ENCODE measurements around the gene CCDC8. TPM values are rescaled to one million over a fixed set of nuclear protein-coding genes. Genes with fewer than 3 reads are reported as not detected.

Gene CCDC8
- total RNA-seq, 4 donors from 2014 or later: 4.3 to 10.1 (median 7.6) TPM

GRCh38 chr19:46410205-46411087 is 2.9 kb downstream of the CCDC8 start:
- Histone ChIP-seq H3K27ac (peak overlapping the region in 1 of 4 donors; percentile 78), H3K4me3 (peak overlapping the region in 1 of 2 donors; percentile 57), H3K27me3 (peaks cover 94% of the 10 kb centered on the region), H3K9me3 (no peaks in the 10 kb centered on the region), H3K4me1 (peaks cover 0 to 67% (median 14%) of the 10 kb centered on the region in 3 donors), H3K36me3 (no peaks in the 10 kb centered on the region)
- whole genome bisulfite sequencing, 2 donors (ENCODE audit: low coverage in 1 of 2): 65 to 71% methylated on average over 7 to 9 of the region's 13 CpGs
- no peak for ATAC-seq
- TF ChIP-seq POLR2AphosphoS5 (IDR thresholded peaks at IDR 0.05) (no peak), EP300 (IDR thresholded peaks at IDR 0.05) (no peak), CTCF (IDR thresholded peaks at IDR 0.05) (no peak), POLR2A (IDR thresholded peaks at IDR 0.05) (no peak)

GRCh38 chr19:46409191-46409590 is 4.2 kb downstream of the CCDC8 start:
- no peak for ATAC-seq
- Histone ChIP-seq H3K36me3 (no peaks in the 10 kb centered on the region), H3K27ac (peak overlapping the region in 2 of 4 donors; percentile 65 to 66), H3K9me3 (no peaks in the 10 kb centered on the region), H3K4me1 (peaks cover 0 to 79% (median 14%) of the 10 kb centered on the region in 3 donors), H3K27me3 (peaks cover 94% of the 10 kb centered on the region), H3K4me3 (no peak overlapping the region)
- TF ChIP-seq POLR2AphosphoS5 (IDR thresholded peaks at IDR 0.05) (no peak), CTCF (IDR thresholded peaks at IDR 0.05) (no peak), EP300 (IDR thresholded peaks at IDR 0.05) (no peak), POLR2A (IDR thresholded peaks at IDR 0.05) (no peak)
- WGBS, 2 donors (ENCODE audit: low coverage in 1 of 2): 75 to 92% methylated on average over 1 to 3 of the region's 3 CpGs

GRCh38 chr19:46408664-46409039 is 4.7 kb downstream of the CCDC8 start:
- Histone ChIP-seq H3K36me3 (no peaks in the 10 kb centered on the region), H3K4me1 (peaks cover 0 to 80% (median 13%) of the 10 kb centered on the region in 3 donors), H3K27me3 (peaks cover 95% of the 10 kb centered on the region), H3K4me3 (peak overlapping the region in 1 of 2 donors; percentile 26), H3K9me3 (no peaks in the 10 kb centered on the region), H3K27ac (peak overlapping the region in 3 of 4 donors; percentile 33 to 66 (median 65))
- no CpG with 5 or more reads among the region's 11 CpGs for WGBS, 2 donors (ENCODE audit: low coverage in 1 of 2)
- ATAC-seq: peak; percentile 76
- TF ChIP-seq POLR2A (IDR thresholded peaks at IDR 0.05): no peak
- TF ChIP-seq CTCF (IDR thresholded peaks at IDR 0.05): no peak
- TF ChIP-seq POLR2AphosphoS5 (IDR thresholded peaks at IDR 0.05): no peak
- TF ChIP-seq EP300 (IDR thresholded peaks at IDR 0.05): no peak

- Histone ChIP-seq H3K27me3 (peaks cover 95% of the 10 kb centered on the region), H3K27ac (peak overlapping the region in 3 of 4 donors; percentile 33 to 66 (median 65)), H3K4me1 (peaks cover 0 to 75% (median 11%) of the 10 kb centered on the region in 3 donors), H3K4me3 (peak overlapping the region in 1 of 2 donors; percentile 26), H3K36me3 (no peaks in the 10 kb centered on the region), H3K9me3 (no peaks in the 10 kb centered on the region)
- 16% methylated on average over 9 to 21 of the region's 23 CpGs for WGBS, 2 donors (ENCODE audit: low coverage in 1 of 2)
- ATAC-seq: no peak
- no peak for TF ChIP-seq POLR2AphosphoS5 (IDR thresholded peaks at IDR 0.05)
Observed at GRCh38 chr19:46407856-46408663, 5.3 kb downstream of the CCDC8 start.

- Histone ChIP-seq H3K27me3 (peaks cover 93% of the 10 kb centered on the region), H3K4me1 (peaks cover 0 to 71% (median 6%) of the 10 kb centered on the region in 3 donors)
- TF ChIP-seq EP300 (IDR thresholded peaks at IDR 0.05) (no peak), POLR2AphosphoS5 (IDR thresholded peaks at IDR 0.05) (no peak), POLR2A (IDR thresholded peaks at IDR 0.05) (no peak), CTCF (IDR thresholded peaks at IDR 0.05) (no peak)
Observed at GRCh38 chr19:46406976-46407375, 6.4 kb downstream of the CCDC8 start.

More at GRCh38 chr19:46406976-46407375, 6.4 kb downstream of the CCDC8 start:
- H3K9me3 ChIP-seq: no peaks in the 10 kb centered on the region
- H3K27ac ChIP-seq: no peak overlapping the region
- 0% methylated on average over 1 to 2 of the region's 6 CpGs for WGBS, 2 donors (ENCODE audit: low coverage in 1 of 2)
- ATAC-seq: no peak
- no peaks in the 10 kb centered on the region for H3K36me3 ChIP-seq
- H3K4me3 ChIP-seq: no peak overlapping the region
